ENCODE measurements around the gene GOLGA7B. TPM values are rescaled to one million over a fixed set of nuclear protein-coding genes. Genes with fewer than 3 reads are reported as not detected.

The GOLGA7B gene
- total RNA-seq, 2 experiments from 2014 or later = 0.92 to 1.1 TPM

- CTCF ChIA-PET = interaction anchor here (0.8 to 2.5 kb wide), 5 partner anchors 12 to 142 kb away, joined by 3 to 13 read pairs (median 3); no protein-coding TSS in a partner anchor
- POLR2A ChIA-PET = no interaction called here
- no peak overlapping the region for H3K27ac Mint-ChIP-seq
Measured at GRCh38 chr10:97903128-97904017, 53.7 kb downstream of the GOLGA7B start.

GRCh38 chr10:97904018-97904381 lies 54.4 kb downstream of the GOLGA7B start:
- H3K36me3 Mint-ChIP-seq (ENCODE audit: low read depth) = no peaks in the 10 kb centered on the region
- no peak overlapping the region for H3K4me3 Mint-ChIP-seq
- ATAC-seq (no peak), DNase-seq (no peak)
- H3K4me1 Mint-ChIP-seq (ENCODE audit: low read depth) = no peaks in the 10 kb centered on the region
- no peaks in the 10 kb centered on the region for H3K9me3 Mint-ChIP-seq
- TF ChIP-seq CTCF (IDR thresholded peaks at IDR 0.05) = no peak
- peaks cover 3% of the 10 kb centered on the region for H3K27me3 Mint-ChIP-seq
- POLR2A ChIA-PET = no interaction called here
- intact Hi-C loops (cut with micrococcal nuclease) = no loop called here
- no peak overlapping the region for H3K27ac Mint-ChIP-seq
- CTCF ChIA-PET = interaction anchor here (0.8 to 2.0 kb wide), 4 partner anchors 11 to 142 kb away, joined by 3 to 13 read pairs (median 4); no protein-coding TSS in a partner anchor

More at GRCh38 chr10:97903128-97904017, 53.7 kb downstream of the GOLGA7B start:
- Mint-ChIP-seq H3K4me3 (no peak overlapping the region), H3K27me3 (peaks cover 3% of the 10 kb centered on the region), H3K36me3 (ENCODE audit: low read depth) (no peaks in the 10 kb centered on the region), H3K9me3 (no peaks in the 10 kb centered on the region), H3K4me1 (ENCODE audit: low read depth) (no peaks in the 10 kb centered on the region)
- DNase-seq (no peak), ATAC-seq (no peak)
- intact Hi-C loops (cut with micrococcal nuclease) = no loop called here
- no peak for TF ChIP-seq CTCF (IDR thresholded peaks at IDR 0.05)

- H3K27ac Mint-ChIP-seq = no peak overlapping the region
- TF ChIP-seq CTCF (IDR thresholded peaks at IDR 0.05) = no peak
- DNase-seq (no peak), ATAC-seq (no peak)
- POLR2A ChIA-PET = no interaction called here
- no peaks in the 10 kb centered on the region for H3K4me1 Mint-ChIP-seq (ENCODE audit: low read depth)
- no peaks in the 10 kb centered on the region for H3K9me3 Mint-ChIP-seq
- H3K27me3 Mint-ChIP-seq = peaks cover 3% of the 10 kb centered on the region
- H3K4me3 Mint-ChIP-seq = no peak overlapping the region
- no peaks in the 10 kb centered on the region for H3K36me3 Mint-ChIP-seq (ENCODE audit: low read depth)
- CTCF ChIA-PET = interaction anchor here (0.7 to 2.0 kb wide), 4 partner anchors 11 to 141 kb away, joined by 3 to 13 read pairs (median 3); no protein-coding TSS in a partner anchor
- intact Hi-C loops (cut with micrococcal nuclease) = no loop called here
Measured at GRCh38 chr10:97904576-97904975, 54.9 kb downstream of the GOLGA7B start.

- H3K27ac Mint-ChIP-seq = no peak overlapping the region
- POLR2A ChIA-PET = interaction anchor here (0.6 kb wide), 1 partner anchor 11 kb away, joined by 3 read pairs; no protein-coding TSS in a partner anchor
Measured at GRCh38 chr10:97905276-97905675, 55.6 kb downstream of the GOLGA7B start.

More at GRCh38 chr10:97905276-97905675, 55.6 kb downstream of the GOLGA7B start:
- Mint-ChIP-seq H3K4me1 (ENCODE audit: low read depth) (no peaks in the 10 kb centered on the region), H3K9me3 (no peaks in the 10 kb centered on the region), H3K27me3 (peaks cover 3% of the 10 kb centered on the region), H3K4me3 (no peak overlapping the region), H3K36me3 (ENCODE audit: low read depth) (no peaks in the 10 kb centered on the region)
- CTCF ChIA-PET = interaction anchor here (0.7 to 2.0 kb wide), 3 partner anchors 10 to 123 kb away, joined by 3 to 13 read pairs (median 3); no protein-coding TSS in a partner anchor
- no peak for TF ChIP-seq CTCF (IDR thresholded peaks at IDR 0.05)
- intact Hi-C loops (cut with micrococcal nuclease) = no loop called here
- ATAC-seq (no peak), DNase-seq (no peak)
